KOPT-K1 (cell line): ENCODE measurements around the gene CLINT1.

Experiments used
- H3K27ac ChIP-seq: fragments of 200-600 bp; sonication (generic); 2 replicates; pipeline ENCODE4 v1.5.1; 2016; ENCODE audit warnings: antibody characterized with exemption, mild to moderate bottlenecking, low read depth, low read length; ENCODE audit not compliant: poor library complexity, severe bottlenecking
- H3K36me3 ChIP-seq: fragments of 200-600 bp; sonication (generic); 2 replicates; pipeline ENCODE4 v1.5.1; 2017; ENCODE audit warnings: antibody characterized with exemption, mild to moderate bottlenecking, low read length, moderate library complexity; ENCODE audit not compliant: insufficient read depth
- H3K9me3 ChIP-seq: fragments of 200-600 bp; sonication (generic); 2 replicates; pipeline ENCODE4 v1.5.1; 2017; ENCODE audit warnings: antibody characterized with exemption, low read length, mild to moderate bottlenecking; ENCODE audit not compliant: insufficient read depth, poor library complexity, severe bottlenecking

The CLINT1 gene

DNA sequence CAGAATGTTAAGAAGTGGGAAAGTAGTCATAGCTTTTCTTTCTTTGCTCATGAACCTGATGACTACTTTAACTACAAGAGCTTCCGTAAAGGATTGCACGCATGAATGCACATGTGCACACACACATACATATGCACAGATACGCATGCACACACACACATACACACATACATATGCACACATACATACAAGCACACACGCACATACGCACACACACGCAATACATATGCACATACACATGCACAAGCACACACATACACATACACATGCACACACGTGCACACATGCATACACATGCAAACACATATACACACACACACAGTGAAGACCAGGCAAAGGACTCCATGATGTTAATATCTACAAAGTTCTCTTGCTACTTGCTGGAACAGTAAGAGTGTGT, 92.5 kb downstream of the CLINT1 start:
- Histone ChIP-seq H3K36me3 (peaks cover 5% of the 10 kb centered on the region; the same call in 1 of the 2 replicates), H3K9me3 (no peaks in the 10 kb centered on the region), H3K27ac (no peak overlapping the region)

- Histone ChIP-seq H3K27ac (no peak overlapping the region), H3K36me3 (peaks cover 23% of the 10 kb centered on the region), H3K9me3 (no peaks in the 10 kb centered on the region)
These were observed 94.4 kb downstream of the CLINT1 start for GRCh38 chr5:157764531-157764930.

DNA sequence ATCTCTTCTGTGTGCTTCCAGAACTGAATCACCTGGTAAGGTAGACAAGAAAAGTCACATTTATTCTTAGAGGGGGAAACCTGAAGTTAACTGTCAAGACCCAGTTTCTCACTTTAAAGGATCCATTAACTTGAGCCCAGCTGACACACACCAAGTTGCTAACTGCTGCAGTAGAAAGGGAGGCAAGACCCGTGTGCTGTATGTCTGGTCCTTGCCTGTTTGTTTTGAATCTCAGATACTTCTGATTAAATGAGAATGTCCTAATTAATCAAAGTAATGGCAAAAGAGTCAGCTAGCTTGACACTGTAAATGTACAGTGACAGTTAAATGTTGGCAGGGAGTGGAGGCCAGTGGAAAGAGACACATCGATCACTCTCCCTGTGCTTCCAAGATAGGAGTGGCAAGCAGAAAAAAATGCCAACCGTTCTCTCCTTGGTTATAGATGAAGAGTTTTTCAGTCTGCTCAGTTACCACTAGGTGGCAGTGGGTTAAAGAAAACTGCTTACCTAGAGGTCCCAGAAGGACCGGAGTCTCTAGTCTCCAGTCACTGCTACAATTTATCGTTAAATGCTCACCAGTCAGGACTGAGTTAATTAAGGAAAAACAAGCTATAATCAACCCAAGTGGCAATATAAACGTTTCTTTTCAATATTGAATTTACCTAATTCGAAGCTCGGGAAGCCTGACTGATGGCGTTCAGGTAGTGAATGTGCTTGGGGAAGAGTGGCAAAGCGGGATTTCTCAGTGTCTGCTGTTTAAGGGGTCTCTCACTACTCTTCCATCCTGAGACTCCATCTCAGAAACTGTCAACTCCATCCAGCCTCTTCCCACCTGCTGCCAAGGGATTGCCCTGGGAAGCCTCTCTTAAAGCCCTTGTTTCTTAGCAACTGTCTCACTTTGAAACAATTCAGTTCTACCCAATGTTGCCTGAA, 97.0 kb downstream of the CLINT1 start:
- Histone ChIP-seq H3K27ac (no peak overlapping the region), H3K36me3 (peaks cover 44% of the 10 kb centered on the region), H3K9me3 (no peaks in the 10 kb centered on the region)

DNA sequence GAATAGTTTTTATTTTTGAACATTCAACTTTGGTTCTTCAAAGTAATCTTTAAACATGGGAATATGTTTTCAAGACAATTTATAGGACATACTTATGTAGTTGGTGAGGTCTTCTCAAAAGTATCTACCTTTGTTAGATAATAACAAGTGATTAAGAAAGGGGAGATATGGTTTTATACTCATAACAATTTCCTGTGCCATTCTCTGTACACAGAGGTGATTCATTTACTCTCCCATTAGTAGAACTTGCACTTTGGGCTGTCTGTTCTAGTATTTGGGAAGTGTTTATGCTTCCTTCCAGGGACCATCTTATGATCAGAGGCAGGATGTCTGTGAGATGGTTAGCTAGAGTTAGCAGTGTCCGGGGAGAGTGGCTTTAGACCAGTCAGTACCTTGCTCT, 100.2 kb downstream of the CLINT1 start:
- Histone ChIP-seq H3K36me3 (peaks cover 74% of the 10 kb centered on the region), H3K27ac (no peak overlapping the region), H3K9me3 (no peaks in the 10 kb centered on the region)

GRCh38 chr5:157756122-157756521, 102.8 kb downstream of the CLINT1 start:
- peaks cover 92% of the 10 kb centered on the region for H3K36me3 ChIP-seq
- H3K9me3 ChIP-seq, result no peaks in the 10 kb centered on the region

DNA sequence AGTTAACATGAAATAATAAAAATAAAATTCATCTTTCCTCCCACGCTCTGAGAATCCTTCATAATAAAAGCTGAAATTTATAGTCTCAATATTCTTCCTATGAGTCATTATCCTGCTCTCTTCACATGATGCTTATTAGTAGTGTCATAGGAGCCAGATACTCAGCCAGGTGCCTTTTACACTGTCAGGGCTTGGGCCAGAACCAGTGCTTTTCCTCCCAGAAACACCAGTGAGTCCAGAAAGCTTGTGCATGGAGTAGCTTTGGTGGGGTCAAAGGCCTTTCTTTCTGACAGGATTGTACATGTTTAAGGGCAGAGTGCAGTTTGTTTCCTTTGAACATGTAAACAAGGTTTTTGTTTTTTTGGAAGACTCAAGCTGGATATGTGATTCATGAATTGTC, 108.6 kb downstream of the CLINT1 start:
- Histone ChIP-seq H3K27ac (no peak overlapping the region), H3K36me3 (peaks cover 54% of the 10 kb centered on the region), H3K9me3 (no peaks in the 10 kb centered on the region)

More at GRCh38 chr5:157756122-157756521, 102.8 kb downstream of the CLINT1 start:
- no peak overlapping the region for H3K27ac ChIP-seq

DNA sequence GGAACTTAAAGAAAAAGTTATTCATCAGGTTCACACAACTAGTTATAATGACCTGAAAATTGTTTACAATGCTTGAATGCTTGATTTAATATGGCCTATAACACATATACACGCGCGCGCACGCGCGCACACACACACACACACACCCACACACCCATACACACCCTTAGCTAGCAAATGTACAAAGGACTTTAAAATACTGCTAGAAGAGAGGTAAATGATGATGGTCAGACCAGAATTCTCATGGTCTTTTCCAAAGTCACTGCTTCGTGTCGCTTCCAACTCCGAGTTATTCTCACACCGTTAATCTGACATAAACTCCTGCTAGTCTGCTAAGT, 109.5 kb downstream of the CLINT1 start:
- H3K36me3 ChIP-seq, result peaks cover 46% of the 10 kb centered on the region
- no peaks in the 10 kb centered on the region for H3K9me3 ChIP-seq

DNA sequence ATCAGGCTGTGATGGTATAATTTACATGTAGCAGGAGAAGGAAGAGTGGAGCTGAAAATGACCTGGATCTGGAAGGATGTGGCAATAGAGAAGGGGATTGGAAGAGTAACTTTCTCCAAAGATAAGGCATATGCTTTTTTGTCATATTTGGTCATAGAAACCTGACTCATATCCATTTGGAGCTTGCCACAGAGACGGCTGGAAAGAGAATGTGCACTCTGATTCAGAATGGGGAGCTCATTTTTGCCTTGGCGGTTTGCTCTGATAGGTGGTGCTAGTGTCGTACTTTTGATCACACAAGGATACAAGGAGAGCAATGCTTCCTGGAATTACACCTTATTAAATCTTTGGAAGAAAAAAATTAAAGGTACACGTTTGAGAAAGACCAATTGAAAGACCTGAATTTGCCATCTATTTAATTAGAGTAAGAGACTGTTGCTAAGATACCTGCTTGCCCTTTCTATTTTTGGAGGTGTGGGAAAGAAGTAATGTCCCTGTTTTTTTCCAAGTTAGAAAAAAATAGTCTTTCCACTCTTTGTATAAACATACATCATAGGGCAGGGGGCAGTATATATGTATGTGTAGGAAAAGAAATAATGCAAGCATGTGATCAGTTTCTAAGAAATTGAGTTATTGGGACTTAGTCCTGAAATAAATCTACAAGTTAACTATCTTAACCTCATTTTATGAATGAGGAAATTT, 110.0 kb downstream of the CLINT1 start:
- no peaks in the 10 kb centered on the region for H3K9me3 ChIP-seq
- no peak overlapping the region for H3K27ac ChIP-seq
- H3K36me3 ChIP-seq, result peaks cover 42% of the 10 kb centered on the region

More for the DNA sequence above, 109.5 kb downstream of the CLINT1 start:
- H3K27ac ChIP-seq, result no peak overlapping the region

DNA sequence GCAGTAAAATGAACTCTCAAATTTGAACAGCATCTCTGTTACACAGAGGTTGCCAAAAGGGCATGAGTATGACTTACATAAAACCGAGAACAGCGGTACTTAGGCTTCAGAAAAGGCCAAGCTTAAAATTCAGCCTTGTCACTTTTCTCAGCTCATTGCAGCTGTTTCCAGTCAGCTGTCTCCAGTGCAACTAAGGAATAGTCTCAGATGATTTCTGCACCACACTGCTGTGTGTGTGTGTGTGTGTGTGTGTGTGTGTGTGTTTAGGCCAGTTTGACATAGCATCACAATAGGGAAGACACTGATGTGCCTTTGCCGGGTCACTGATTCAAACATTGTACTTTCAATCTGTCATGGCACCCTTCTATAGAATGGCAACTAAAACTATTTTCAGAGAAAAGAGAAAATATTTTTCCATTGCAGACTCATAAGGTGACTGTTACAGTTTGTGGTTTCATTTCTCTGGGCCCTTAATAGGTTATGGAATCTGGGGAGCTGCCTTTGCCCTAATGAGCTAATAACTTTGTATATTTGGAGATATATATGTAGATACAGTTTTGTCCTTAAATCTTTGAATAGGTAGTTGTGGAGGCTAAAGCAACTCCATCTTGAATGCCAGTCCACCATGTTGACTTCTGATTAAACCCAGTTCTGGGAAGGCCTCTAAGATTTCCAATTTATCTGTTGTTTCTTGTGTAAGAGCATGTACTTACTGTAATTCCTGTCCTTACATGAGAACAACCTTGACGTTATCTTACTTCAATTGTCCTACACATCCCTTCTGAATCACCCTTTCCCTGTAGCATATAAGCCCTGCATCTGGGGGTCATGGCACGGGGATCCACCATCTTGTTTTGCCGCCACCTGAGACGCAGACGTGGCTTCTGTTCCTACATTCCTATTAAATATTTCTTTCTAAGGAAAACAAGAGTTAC, 110.9 kb downstream of the CLINT1 start:
- H3K27ac ChIP-seq, result no peak overlapping the region
- H3K36me3 ChIP-seq, result peaks cover 33% of the 10 kb centered on the region
- no peaks in the 10 kb centered on the region for H3K9me3 ChIP-seq

DNA sequence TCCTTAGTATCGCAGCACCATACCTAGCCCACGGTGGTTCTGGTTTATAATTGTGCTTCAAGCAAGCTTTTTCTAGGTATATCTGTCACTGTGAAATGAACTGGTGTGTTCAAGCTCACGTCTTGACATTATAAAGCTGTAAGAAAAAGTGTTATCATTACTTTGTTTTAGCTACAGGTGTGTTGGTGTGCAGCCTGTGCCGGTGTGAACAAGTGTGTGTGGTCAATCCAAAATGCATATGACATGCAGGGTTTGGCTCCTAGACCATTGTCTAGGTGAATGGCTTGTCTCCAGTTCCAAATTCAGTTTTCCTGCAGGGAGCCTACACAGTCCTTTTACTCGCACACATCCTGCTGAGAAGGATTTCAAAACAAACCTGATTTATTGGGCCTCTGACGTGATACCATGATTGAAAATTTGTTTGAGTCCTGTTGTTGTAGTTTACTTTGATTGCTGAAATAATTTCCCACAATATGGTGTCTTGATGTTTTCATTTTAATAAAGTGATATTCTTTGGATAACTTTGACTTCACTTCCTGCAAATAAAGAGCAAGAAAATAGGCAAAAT, 111.7 kb downstream of the CLINT1 start:
- no peaks in the 10 kb centered on the region for H3K9me3 ChIP-seq

DNA sequence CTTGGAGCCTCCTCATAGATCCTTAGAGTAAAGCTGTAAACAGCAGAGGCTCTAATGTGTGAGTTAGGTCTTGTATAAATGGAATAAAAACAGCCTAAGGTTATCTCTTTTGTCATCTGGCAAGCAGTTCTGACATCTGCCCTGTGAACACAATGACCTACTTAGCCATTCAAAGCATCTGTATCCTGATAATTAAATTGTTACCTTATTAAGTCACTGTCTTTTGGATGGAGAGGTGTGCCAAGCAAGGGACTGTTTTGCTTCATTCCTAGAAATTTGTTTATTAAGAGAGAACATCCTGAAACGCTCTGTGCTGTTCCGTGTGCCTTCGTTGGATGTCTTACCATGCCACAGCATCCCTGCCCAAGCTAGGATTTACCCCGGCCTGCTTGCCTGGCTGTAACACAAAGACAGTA, 113.9 kb downstream of the CLINT1 start:
- no peaks in the 10 kb centered on the region for H3K9me3 ChIP-seq
- peak overlapping the region; percentile 67 for H3K27ac ChIP-seq

More for the DNA sequence above, 111.7 kb downstream of the CLINT1 start:
- H3K27ac ChIP-seq, result no peak overlapping the region
- peaks cover 25% of the 10 kb centered on the region for H3K36me3 ChIP-seq

DNA sequence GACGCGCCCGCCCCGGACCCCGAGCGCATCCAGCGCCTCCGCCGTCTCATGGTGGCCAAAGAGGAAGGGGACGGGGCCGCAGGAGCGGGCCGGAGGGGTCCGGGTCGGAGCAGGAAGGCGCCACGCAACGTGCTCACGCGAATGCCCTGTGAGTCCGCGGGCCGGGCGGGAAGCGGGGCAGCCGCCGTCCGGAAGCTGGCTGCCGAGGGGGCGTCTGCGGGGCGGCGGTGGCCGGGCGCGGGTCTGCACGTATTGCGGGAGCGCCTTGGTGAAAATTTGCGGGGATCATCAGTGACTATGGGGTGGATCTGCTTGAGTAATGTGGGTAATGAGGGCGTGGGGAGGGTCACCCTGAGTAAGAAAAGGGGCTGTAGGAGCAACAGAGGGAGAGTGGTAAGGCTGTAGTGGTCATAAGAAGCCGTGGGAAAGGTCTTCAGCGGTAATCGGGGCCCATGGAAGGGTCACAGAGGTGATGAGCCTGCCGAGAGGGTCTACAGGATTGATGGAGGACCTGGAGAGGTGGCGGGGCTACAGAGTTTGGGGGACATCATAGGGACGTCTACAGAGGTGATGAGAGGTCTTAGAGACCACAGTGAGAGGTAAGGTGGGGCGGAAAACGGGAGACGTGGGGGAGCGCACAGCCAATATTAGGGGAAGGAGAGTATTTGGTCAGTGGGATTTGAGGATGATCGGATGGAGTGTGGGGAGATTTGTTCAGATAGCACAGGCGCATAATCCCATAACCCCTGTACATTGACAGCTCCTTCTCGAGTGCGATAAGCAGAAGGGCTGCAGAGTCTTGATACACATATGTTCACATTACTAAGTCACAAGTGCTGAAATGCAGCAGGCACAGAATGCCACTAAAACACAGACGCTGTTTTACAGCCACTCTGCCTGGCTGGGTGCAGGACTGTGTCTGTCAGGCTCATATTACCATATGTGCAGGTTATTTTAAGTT, 114.6 kb downstream of the CLINT1 start:
- Histone ChIP-seq H3K27ac (peak overlapping the region; percentile 67), H3K36me3 (peaks cover 25% of the 10 kb centered on the region), H3K9me3 (no peaks in the 10 kb centered on the region)

More for the DNA sequence above, 113.9 kb downstream of the CLINT1 start:
- H3K36me3 ChIP-seq, result peaks cover 18% of the 10 kb centered on the region

GRCh38 chr5:157743163-157744050, 115.5 kb downstream of the CLINT1 start, which contains the start of gene LSM11:
TSS of gene LSM11 (plus strand) at chr5:157743712. CDS start at chr5:157743751, 39 bp downstream.
- peak within 1 kb of the TSS; percentile 67 for H3K27ac ChIP-seq
- H3K36me3 ChIP-seq, result peaks cover 31% of the 10 kb centered on the region
- no peaks in the 10 kb centered on the region for H3K9me3 ChIP-seq
